ENCODE results near the gene DPH7.
"Not testable (repeated sequence)": the region's sequence is repeated elsewhere in the genome, so short reads cannot be mapped to it uniquely, and the experiment has no call there.

Gene DPH7

GRCh38 chr9:137521405-137521985 lies 57.2 kb downstream of the DPH7 start:
- in situ Hi-C loops (cut with MboI; ENCODE audit: low sequenced_read_pairs) = no loop called here

DNA sequence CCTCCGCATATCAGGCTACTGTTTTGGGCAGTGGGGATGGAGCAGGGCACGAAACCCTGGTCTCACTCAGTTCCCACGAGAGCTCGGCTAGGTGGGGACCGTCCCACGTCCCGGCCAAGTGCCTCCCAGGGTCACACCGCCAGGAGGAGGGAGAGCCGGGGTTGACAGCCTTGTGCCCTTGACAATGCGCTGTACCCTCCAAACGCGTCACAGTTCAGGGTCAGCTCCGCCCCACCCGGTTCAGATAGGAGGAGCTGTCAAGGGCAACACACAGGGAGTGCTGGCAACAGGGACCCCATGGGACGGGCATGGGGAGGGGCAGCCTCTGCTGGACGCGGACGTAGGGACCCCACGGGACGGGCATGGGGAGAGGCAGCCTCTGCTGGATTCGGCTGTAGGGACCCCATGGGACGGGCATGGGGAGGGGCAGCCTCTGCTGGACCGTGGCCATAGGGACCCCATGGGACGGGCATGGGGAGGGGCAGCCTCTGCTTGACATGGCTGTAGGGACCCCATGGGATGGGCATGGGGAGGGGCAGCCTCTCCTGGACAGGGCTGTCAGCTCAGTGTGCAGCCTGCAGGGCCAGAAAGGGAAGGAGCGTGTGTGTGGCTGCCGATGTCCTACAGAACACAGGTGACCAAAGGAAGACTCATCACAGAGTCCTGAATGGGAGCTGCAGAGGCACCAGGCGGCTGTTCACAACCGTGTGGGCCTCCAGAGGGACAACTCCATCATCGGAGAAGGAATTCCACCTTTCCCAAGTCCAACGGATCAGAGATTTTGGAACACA lies 57.9 kb downstream of the DPH7 start:
- in situ Hi-C loops (cut with MboI; ENCODE audit: low sequenced_read_pairs) = no loop called here

- in situ Hi-C loops (cut with MboI; ENCODE audit: low sequenced_read_pairs) = no loop called here
Observed at GRCh38 chr9:137519553-137519952, 59.2 kb downstream of the DPH7 start.

DNA sequence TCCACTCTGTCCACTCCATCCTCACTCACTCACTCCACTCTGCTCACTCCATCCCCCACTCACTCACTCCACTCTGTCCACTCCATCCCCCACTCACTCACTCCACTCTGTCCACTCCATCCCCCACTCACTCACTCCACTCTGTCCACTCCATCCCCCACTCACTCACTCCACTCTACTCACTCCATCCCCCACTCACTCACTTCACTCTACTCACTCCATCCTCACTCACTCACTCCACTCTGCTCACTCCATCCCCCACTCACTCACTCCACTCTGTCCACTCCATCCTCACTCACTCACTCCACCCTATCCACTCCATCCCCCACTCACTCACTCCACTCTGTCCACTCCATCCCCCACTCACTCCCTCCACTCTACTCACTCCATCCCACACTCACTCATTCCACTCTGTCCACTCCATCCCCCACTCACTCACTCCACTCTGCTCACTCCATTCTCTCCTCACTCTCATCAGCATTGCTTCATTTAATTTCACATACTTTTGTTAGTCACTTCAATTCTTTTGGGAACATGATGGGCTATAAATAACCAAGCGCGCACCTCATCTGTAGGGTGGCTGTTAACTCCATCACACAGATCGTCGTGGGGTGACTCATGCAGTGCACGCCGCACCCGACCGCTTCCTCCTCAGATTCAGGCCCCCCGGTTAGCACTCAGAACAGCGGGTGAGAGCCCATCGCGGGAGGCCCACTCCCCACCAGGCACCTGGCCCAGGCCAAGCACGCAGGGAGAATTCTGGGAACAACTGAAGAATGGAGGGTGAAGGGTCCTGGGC lies 59.9 kb downstream of the DPH7 start:
- in situ Hi-C loops (cut with MboI; ENCODE audit: low sequenced_read_pairs) = not testable (repeated sequence)

GRCh38 chr9:137516144-137516917 lies 62.4 kb downstream of the DPH7 start:
- in situ Hi-C loops (cut with MboI; ENCODE audit: low sequenced_read_pairs) = no loop called here

- in situ Hi-C loops (cut with MboI; ENCODE audit: low sequenced_read_pairs) = no loop called here
Observed at GRCh38 chr9:137515338-137515724, 63.4 kb downstream of the DPH7 start.

GRCh38 chr9:137514691-137515337 lies 63.9 kb downstream of the DPH7 start:
- in situ Hi-C loops (cut with MboI; ENCODE audit: low sequenced_read_pairs) = no loop called here

DNA sequence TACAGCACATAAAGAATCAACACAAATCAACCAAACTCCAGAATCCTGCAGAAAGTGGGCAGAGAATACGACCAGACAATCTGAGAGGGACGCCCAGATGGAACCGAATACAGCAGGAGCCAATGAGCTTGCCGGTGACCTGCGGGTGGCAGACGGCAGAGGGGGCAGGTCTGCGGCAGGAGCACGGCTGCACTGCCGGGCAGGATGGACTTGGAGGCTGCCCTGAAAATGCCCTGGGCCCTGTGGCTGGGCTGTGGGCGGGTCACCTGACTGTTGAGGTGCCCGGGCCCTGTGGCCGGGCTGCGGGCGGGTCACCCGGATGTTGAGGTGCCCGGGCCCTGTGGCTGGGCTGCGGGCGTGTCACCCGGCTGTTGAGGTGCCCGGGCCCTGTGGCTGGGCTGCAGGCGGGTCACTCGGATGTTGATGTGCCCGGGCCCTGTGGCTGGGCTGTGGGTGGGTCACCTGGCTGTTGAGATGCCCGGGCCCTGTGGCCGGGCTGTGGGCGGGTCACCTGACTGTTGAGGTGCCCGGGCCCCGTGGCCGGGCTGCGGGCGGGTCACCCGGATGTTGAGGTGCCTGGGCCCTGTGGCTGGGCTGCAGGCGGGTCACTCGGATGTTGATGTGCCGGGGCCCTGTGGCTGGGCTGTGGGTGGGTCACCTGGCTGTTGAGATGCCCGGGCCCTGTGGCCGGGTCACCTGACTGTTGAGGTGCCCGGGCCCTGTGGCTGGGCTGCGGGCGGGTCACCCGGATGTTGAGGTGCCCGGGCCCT lies 64.7 kb downstream of the DPH7 start:
- in situ Hi-C loops (cut with MboI; ENCODE audit: low sequenced_read_pairs) = not testable (repeated sequence)

- in situ Hi-C loops (cut with MboI; ENCODE audit: low sequenced_read_pairs) = not testable (repeated sequence)
Observed at GRCh38 chr9:137513136-137513535, 65.6 kb downstream of the DPH7 start.

DNA sequence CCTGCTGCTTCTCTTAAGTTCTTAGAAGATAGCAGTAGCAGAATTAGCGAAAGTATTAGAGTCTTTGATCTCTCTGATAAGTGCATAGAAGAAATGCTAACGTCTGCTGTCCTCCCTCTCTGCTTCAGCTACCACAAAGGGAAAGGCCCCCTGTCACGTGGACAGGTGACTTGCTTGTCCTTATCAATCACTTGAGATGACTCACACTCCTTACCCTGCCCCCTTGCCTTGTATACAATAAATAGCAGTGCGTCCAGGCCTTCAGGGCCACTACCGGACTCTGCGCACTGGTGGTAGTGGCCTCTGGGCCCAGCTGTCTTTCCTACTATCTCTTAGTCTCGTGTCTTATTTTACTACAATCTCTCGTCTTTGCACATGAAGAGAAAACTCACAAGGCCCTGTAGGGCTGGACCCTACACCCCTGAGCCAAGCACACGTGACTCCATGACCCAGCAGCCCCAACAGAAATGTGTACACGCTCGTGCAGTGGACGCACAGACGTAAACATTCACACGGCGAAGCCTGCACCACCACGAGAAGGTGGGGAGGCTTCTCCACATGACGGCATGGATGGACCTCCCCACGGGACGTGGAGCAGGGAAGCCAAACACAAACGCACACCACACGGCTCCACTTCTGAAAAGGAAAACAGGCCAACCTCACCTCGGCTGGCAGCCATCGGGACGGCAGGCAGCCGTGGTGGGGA lies 66.8 kb downstream of the DPH7 start:
- in situ Hi-C loops (cut with MboI; ENCODE audit: low sequenced_read_pairs) = no loop called here

GRCh38 chr9:137511126-137511525 lies 67.6 kb downstream of the DPH7 start:
- in situ Hi-C loops (cut with MboI; ENCODE audit: low sequenced_read_pairs) = not testable (repeated sequence)

- in situ Hi-C loops (cut with MboI; ENCODE audit: low sequenced_read_pairs) = no loop called here
Observed at GRCh38 chr9:137509198-137509597, 69.5 kb downstream of the DPH7 start.

GRCh38 chr9:137506702-137507171 lies 72.0 kb downstream of the DPH7 start:
- in situ Hi-C loops (cut with MboI; ENCODE audit: low sequenced_read_pairs) = no loop called here

- in situ Hi-C loops (cut with MboI; ENCODE audit: low sequenced_read_pairs) = no loop called here
Observed at GRCh38 chr9:137506274-137506673, 72.5 kb downstream of the DPH7 start.

DNA sequence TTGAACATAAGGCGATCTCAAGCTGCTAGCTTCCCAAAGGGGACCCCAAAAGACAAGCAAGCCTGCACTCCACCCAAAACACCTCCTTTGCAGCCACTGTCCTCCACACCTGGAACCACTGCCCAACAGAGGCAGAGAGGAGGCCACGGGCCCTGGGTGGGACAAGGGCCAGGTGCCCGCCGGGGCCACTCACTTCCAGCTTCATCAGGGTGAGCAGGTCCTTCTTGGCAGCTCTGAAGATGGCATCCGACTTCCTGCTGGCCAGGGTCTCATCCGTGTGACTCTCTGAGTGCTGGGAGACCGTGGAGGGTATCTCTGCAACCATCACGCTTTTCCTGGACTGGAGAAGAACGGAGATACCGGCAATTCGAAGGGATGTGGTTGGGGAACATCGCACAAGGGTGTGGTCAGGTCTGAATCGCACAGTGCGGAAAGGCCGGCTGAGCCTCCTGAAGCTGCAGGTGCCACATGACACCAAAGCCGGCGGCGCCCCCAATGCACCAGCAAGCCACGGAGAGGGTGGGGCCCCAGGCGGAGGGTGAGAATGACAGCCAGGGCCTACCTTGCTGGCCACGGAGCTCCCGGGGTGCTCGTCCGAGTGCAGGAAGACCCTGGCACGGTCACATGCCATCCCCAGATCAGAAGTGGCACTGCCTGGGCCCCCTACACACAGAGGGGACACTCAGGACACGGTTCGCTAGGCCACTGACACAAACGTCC lies 73.1 kb downstream of the DPH7 start:
- in situ Hi-C loops (cut with MboI; ENCODE audit: low sequenced_read_pairs) = no loop called here

Data from HL-60/S4 treated with phorbol 12-myristate 13-acetate at 8.2 ng/mL for 4 days and 3 days (cell line).